GM21360 (cell line): Measurements from ENCODE around the gene FRMD5.

ENCODE experiments used
- ATAC-seq: cut with Tn5 transposase; IDR thresholded peaks from one replicate; pipeline ENCODE4 v1.9.1; 2021; ENCODE audit warnings: mild to moderate bottlenecking, moderate library complexity; ENCODE audit not compliant: unreplicated experiment

Gene FRMD5

DNA sequence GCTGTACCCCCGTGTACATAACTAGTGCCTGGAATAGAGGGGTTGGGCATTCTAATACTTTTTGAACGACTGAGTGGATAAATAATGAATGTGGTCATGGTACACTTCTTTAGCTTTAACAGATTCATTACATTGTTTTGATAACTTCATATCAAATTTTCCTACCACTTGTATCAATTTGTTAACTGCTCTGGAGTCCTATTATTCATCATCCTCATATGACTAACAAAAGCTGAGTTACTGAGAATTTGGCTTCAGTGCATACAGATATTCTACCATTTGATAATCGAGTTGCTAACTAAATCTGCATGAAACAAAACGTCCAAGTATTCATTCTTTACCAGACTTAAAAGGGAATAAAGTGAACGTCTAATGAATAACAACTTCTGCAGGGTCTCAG is 31.7 kb downstream of the FRMD5 start:
- ATAC-seq, result no peak

GRCh38 chr15:44160796-44161195 is 34.3 kb downstream of the FRMD5 start:
- ATAC-seq, result no peak

DNA sequence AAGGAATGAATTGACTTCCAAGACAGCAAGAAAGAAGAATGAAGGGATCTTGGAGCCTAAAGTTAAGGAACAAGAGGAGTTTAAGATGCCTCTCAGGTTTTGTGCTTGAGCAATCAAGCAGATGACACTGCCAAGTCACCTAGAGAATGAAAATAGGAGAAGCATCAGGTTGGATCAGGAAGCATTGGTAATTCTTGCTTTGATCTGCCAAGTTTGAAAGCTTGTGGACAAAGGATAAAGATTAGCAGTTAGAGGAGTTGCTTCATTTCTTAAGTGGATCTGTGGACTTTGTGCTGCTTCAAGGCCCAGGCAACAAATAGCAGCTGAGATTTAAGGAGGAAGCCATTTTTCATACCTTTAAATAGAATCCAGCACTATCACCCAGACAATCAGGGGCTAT is 35.6 kb downstream of the FRMD5 start:
- ATAC-seq, result no peak

DNA sequence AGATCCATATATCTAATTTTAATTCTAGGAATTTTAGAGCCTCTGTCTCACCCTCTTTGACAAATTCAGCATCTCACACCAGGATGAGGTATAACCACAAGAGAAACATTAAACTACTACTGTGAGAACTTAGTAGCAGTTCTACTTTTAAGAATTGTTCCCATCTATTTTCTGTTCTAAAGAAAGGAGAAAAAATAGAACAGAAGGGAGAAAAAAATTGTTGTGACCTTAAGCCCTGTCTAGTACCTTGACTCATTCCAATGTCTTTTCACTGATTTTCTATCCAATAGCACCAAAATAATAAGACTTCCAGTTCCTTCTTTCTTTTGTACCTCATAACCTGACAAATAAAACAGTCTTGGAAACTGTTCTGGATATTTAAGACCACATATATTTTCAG is 37.0 kb downstream of the FRMD5 start:
- ATAC-seq, result no peak

DNA sequence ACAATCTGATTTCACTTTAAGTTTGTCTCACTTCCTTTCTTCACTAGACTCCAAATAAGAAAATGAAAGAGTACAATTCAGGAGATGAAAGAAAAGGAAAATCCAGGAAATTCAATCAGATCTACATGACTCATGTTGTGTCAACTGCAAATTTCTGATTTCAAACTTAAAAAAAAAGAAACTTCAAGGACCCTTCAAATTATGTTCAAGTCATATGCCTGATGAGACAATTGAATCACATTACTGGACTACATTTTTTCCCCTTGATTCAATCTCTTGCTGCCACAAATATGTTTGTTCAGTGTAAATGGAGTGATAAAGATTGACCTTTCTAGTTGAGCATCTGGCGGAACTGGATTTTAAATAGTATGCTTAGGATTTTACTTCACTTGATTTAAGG is 37.4 kb downstream of the FRMD5 start:
- ATAC-seq, result no peak

DNA sequence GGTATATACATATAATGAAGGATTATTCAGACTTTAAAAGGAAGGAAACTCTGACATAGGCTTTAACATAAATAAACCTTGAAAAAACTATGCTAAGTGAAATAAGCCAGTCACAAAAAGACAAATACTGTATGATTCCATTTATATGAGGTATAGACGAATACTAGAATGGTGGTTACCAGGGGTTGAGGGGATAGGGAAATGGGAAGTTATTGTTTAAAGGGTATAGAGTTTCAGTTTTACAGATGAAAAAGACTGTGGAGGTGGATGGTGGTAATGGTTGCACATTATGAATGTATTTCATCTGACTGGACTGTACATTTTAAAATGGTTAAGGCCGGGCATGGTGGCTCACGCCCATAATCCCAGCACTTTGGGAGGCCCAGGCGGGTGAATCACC is 41.7 kb downstream of the FRMD5 start:
- ATAC-seq, result no peak

- no peak for ATAC-seq
These were observed 45.8 kb downstream of the FRMD5 start for GRCh38 chr15:44149224-44149623.

- ATAC-seq, result no peak
These were observed 46.5 kb downstream of the FRMD5 start for GRCh38 chr15:44148580-44148979.

DNA sequence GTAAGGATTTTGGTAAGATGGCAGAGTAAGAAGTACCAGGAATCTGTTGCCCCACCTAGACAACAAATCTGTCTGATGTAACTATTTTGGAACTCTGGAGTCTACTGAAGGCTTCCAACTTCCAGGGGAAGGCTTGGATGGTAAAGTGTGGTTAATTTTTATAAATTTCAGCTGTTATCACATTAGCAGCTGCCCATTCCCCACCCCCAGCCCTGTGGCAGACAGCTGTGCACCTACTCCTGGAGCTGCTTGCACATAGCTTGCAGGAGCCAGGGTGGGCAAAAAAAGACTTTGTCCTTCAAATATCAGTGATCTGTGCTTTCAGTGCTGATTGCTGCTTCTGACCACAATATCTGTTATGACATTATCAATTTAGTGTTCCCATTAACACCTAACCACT is 47.4 kb downstream of the FRMD5 start:
- ATAC-seq, result no peak

DNA sequence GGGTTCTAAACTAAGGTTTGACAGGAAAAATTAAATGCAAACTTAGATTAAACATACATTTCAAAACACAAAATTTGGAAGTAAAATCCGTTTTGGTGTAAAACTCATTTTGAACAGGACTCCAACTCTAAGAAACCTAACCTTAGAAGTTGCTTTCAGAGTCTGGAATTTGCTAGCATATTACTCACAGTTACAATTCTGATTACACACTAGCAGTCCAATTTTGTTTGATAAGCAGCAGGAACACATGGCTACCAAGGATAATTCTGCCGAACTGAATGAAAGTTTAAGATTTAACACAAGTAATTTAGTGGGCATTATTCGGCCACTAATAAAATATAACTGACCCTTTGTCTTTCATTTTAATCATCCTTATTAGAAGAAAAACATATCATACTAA is 49.6 kb downstream of the FRMD5 start:
- ATAC-seq, result no peak

GRCh38 chr15:44144992-44145391 is 50.1 kb downstream of the FRMD5 start:
- no peak for ATAC-seq

- no peak for ATAC-seq
These were observed 50.9 kb downstream of the FRMD5 start for GRCh38 chr15:44144184-44144583.

DNA sequence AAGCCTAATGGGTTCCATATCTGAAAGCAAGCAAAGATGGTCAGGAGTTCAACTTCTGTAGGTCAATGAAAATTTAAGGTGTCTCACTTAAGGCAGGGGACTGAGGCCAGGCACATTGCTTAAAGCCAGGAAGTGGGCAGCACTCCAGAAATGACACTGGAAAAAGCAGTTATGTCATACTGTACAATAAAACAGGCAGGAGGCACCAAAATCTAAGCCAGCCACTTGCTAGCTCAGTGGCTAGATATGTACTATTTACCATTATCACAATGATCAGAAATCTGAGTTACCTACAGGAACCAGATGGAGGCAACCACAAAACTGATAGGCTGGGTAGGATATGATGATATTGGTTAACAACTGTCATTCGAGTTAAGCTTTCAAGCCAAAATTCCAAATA is 57.3 kb downstream of the FRMD5 start:
- no peak for ATAC-seq

GRCh38 chr15:44136991-44137477 is 58.0 kb downstream of the FRMD5 start:
- no peak for ATAC-seq

DNA sequence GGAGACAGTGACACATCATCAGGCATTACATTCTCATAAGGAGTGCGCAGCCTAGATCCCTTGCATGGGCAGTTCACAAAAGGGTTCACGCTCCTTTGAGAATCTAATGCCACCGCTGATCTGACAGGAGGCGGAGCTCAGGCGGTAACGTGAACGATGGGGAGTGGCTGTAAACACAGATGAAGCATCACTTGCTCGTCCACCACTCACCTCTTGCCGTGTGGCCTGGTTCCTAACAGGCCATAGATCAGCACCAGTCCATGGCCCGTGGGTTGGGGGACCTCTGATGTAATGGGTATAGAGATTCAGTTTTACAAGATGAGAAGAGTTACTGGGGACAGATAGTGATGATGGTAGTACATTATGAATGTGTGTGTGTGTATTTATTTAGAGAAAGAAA is 63.0 kb downstream of the FRMD5 start:
- ATAC-seq, result no peak

GRCh38 chr15:44130778-44131177 is 64.3 kb downstream of the FRMD5 start:
- no peak for ATAC-seq

- no peak for ATAC-seq
These were observed 65.2 kb downstream of the FRMD5 start for GRCh38 chr15:44129911-44130310.

GRCh38 chr15:44128443-44128842 is 66.6 kb downstream of the FRMD5 start:
- ATAC-seq, result no peak

DNA sequence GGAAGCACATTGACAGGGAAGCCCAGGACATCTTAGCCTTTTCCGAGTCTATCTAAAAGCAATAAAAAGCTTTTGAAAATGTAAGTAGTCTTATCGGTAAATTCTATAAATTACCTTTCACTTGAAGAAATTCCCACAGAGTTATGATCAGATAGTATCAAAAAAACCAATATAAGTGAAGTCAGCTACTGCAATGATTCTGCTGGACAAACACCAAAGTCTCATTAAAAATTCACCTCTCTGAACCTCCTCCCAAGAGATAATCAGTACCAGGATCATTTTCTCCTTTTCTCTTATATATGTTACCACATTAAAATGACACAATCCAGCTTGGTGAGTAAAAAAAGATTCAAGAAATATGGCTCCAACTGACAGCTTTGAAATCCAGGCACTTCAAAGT is 69.2 kb downstream of the FRMD5 start:
- ATAC-seq, result no peak

GRCh38 chr15:44102675-44103254 is 92.3 kb downstream of the FRMD5 start:
- ATAC-seq, result no peak

DNA sequence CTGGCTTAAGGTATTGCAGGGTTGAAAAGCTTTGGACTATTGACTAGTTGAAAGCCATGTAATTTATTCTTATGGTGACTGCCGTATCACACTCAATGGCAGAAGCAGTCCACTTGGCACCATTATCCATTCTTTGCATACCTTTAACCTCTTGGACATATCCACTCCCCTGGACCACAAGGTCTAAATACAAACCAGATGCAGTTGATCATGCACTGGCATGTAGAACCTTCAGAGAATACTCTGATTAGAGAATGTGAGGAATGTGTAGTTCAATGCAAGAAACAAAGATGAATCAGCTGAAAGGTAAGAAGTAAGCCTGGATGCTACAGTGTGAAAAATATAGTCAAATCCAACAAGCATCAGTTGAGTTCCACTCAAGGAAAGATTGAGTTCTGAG is 93.1 kb downstream of the FRMD5 start:
- no peak for ATAC-seq

GRCh38 chr15:44101286-44101685 is 93.8 kb downstream of the FRMD5 start:
- no peak for ATAC-seq

DNA sequence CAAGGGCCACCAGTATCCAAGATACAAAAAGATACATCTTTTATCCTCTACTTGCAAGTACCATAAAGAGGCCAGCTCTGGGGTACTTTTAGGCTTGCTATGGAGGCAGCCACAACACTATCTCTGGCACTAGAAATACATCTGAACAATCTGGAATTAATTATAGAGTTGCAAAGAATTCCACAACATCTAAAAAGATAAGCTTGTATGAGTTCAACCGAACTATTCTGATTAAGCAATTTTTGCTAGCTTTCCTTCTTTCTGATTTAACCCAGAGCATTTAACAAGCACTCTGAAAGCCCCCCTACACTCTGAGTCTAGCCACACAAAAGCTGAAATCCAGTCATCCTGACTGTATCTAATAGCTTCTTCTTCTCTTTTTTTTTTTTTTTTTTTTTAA is 95.4 kb downstream of the FRMD5 start:
- ATAC-seq, result no peak
